Gastroesophageal sphincter (tissue), 4 donors: ENCODE results near the gene EWSR1. TPM values are rescaled to one million over a fixed set of nuclear protein-coding genes. Genes with fewer than 3 reads are reported as not detected.

Experiments
- ATAC-seq: fragments of 150-250 bp; one replicate; pipeline ENCODE4 v1.9.1; 2016; ENCODE audit warnings: mild to moderate bottlenecking, moderate library complexity
- H3K27ac ChIP-seq, 4 donors: fragments of 200-600 bp; sonication (generic) in 3 of 4; 1 replicate in 3 of 4; 2 replicates in 1 of 4; pipeline ENCODE4 v1.5.1; 2016 to 2019
- H3K27me3 ChIP-seq: fragments of 200-600 bp; sonication (generic); one replicate; pipeline ENCODE4 v1.5.1; 2019
- H3K36me3 ChIP-seq, 2 donors: fragments of 200-600 bp; sonication (generic); one replicate each; pipeline ENCODE4 v1.5.1; 2019; ENCODE audit warnings: control low read depth in 1 of 2
- H3K4me1 ChIP-seq, 3 donors: fragments of 200-600 bp; sonication (generic); 1 replicate in 2 of 3; 2 replicates in 1 of 3; pipeline ENCODE4 v1.5.1; 2016 to 2019; ENCODE audit warnings: control low read depth in 2 of 3
- H3K4me3 ChIP-seq, 2 donors: fragments of 200-600 bp; sonication (generic); one replicate each; pipeline ENCODE4 v1.5.1; 2019; ENCODE audit warnings: mild to moderate bottlenecking in 1 of 2, moderate library complexity in 1 of 2
- H3K9me3 ChIP-seq, 3 donors: fragments of 200-600 bp; sonication (generic); one replicate each; pipeline ENCODE4 v1.5.1; 2017 to 2019; ENCODE audit warnings: control low read depth in 2 of 3
- CTCF ChIP-seq, 4 experiments: fragments of 200-600 bp in 2 of 4; fragments of 450-650 bp in 2 of 4; sonication (generic) in 1 of 4; IDR thresholded peaks; one replicate each; pipeline ENCODE4 v1.5.1; 2017 to 2019; ENCODE audit warnings: antibody characterized with exemption in 4 of 4, mild to moderate bottlenecking in 2 of 4, moderate library complexity in 2 of 4
- EP300 ChIP-seq: sonication (generic); formaldehyde crosslinking; IDR thresholded peaks from one replicate; pipeline ENCODE4 v1.6.1; 2017; ENCODE audit warnings: antibody characterized with exemption, mild to moderate bottlenecking
- POLR2A ChIP-seq, 2 donors: fragments of 450-650 bp; IDR thresholded peaks; one replicate each; pipeline ENCODE4 v1.6.1; 2017; ENCODE audit warnings: antibody characterized with exemption in 2 of 2, mild to moderate bottlenecking in 2 of 2, moderate library complexity in 1 of 2
- POLR2AphosphoS5 ChIP-seq: sonication (generic); formaldehyde crosslinking; IDR thresholded peaks from one replicate; pipeline ENCODE4 v1.6.1; 2017; ENCODE audit warnings: antibody characterized with exemption
- WGBS, 2 donors: methylation state at CpG; one replicate each; pipeline ENCODE4 v1.1.5; 2018; ENCODE audit warnings: low coverage in 1 of 2; 5-methylcytosine and 5-hydroxymethylcytosine counted together
- total RNA-seq, 4 donors: library from RNA; depleted of rRNA; stranded (reverse); fragments of >200 nt; gene quantifications; one replicate each; pipeline ENCODE4 v1.1.0, GENCODE V29; 2016

The EWSR1 gene
- total RNA-seq, 4 donors from 2014 or later, result 169 to 209 (median 204) TPM

GRCh38 chr22:29257751-29258181 lies 10.3 kb upstream of the EWSR1 start:
- Histone ChIP-seq H3K27me3 (no peaks in the 10 kb centered on the region), H3K36me3 (peaks cover 0 to 28% of the 10 kb centered on the region in 2 donors), H3K27ac (no peak overlapping the region), H3K4me1 (no peaks in the 10 kb centered on the region), H3K4me3 (no peak overlapping the region), H3K9me3 (no peaks in the 10 kb centered on the region)
- no peak for ATAC-seq
- TF ChIP-seq CTCF (IDR thresholded peaks at IDR 0.05) (no peak), POLR2A (IDR thresholded peaks at IDR 0.05) (no peak), EP300 (no peak), POLR2AphosphoS5 (no peak)
- WGBS, 2 donors, result 80 to 100% methylated on average over 1 to 2 of the region's 8 CpGs

- Histone ChIP-seq H3K27ac (no peak overlapping the region), H3K4me3 (no peak overlapping the region), H3K36me3 (peaks cover 0 to 34% of the 10 kb centered on the region in 2 donors), H3K27me3 (no peaks in the 10 kb centered on the region), H3K4me1 (no peaks in the 10 kb centered on the region), H3K9me3 (no peaks in the 10 kb centered on the region)
- ATAC-seq, result no peak
- 100% methylated on average over 1 of the region's 17 CpGs; no CpG with 5 or more reads in 1 of the 2 donors for WGBS, 2 donors
- TF ChIP-seq POLR2AphosphoS5 (no peak), EP300 (no peak), CTCF (IDR thresholded peaks at IDR 0.05) (no peak), POLR2A (IDR thresholded peaks at IDR 0.05) (no peak)
Measured at GRCh38 chr22:29258407-29259252, 9.4 kb upstream of the EWSR1 start.

- no peak for ATAC-seq
- Histone ChIP-seq H3K4me3 (no peak overlapping the region), H3K9me3 (no peaks in the 10 kb centered on the region), H3K27ac (no peak overlapping the region), H3K27me3 (no peaks in the 10 kb centered on the region), H3K36me3 (peaks cover 0 to 42% of the 10 kb centered on the region in 2 donors), H3K4me1 (no peaks in the 10 kb centered on the region)
- no peak for TF ChIP-seq EP300
- TF ChIP-seq CTCF (IDR thresholded peaks at IDR 0.05), result no peak
- WGBS, 2 donors, result 33 to 67% methylated on average over 1 to 2 of the region's 11 CpGs
Measured at GRCh38 chr22:29259253-29259899, 8.7 kb upstream of the EWSR1 start.

GRCh38 chr22:29260031-29260560 lies 8.0 kb upstream of the EWSR1 start:
- H3K9me3 ChIP-seq, result no peaks in the 10 kb centered on the region
- TF ChIP-seq POLR2A (IDR thresholded peaks at IDR 0.05) (no peak), POLR2AphosphoS5 (no peak), CTCF (IDR thresholded peaks at IDR 0.05) (no peak), EP300 (no peak)
- no peaks in the 10 kb centered on the region for H3K27me3 ChIP-seq
- no peaks in the 10 kb centered on the region for H3K4me1 ChIP-seq
- no CpG with 5 or more reads among the region's 13 CpGs for WGBS, 2 donors
- H3K27ac ChIP-seq, result no peak overlapping the region
- no peak overlapping the region for H3K4me3 ChIP-seq
- no peak for ATAC-seq
- peaks cover 0 to 49% of the 10 kb centered on the region in 2 donors for H3K36me3 ChIP-seq
